Stimulated activated naive CD8-positive, alpha-beta T cell treated with anti-CD3 and anti-CD28 coated beads, Interleukin-15, Interleukin-2, amounts not matched to agents 100 ng/mL and 50 ng/mL, for 24 hours (primary cell): ENCODE results near the gene SYT8.
"Not testable (repeated sequence)": the region's sequence is repeated elsewhere in the genome, so short reads cannot be mapped to it uniquely, and the experiment has no call there.

Experiments
- H3K27ac Mint-ChIP-seq: one replicate; pipeline ENCODE4 v1.8.0; 2021; ENCODE audit warnings: mild to moderate bottlenecking, mixed read lengths
- H3K27me3 Mint-ChIP-seq: one replicate; pipeline ENCODE4 v1.8.0; 2021; ENCODE audit warnings: mixed read lengths
- H3K36me3 Mint-ChIP-seq: one replicate; pipeline ENCODE4 v1.8.0; 2021; ENCODE audit warnings: low read depth, mixed read lengths
- H3K4me1 Mint-ChIP-seq: one replicate; pipeline ENCODE4 v1.8.0; 2021; ENCODE audit warnings: low read depth, mixed read lengths
- H3K4me3 Mint-ChIP-seq: one replicate; pipeline ENCODE4 v1.8.0; 2021; ENCODE audit warnings: mild to moderate bottlenecking, mixed read lengths
- H3K9me3 Mint-ChIP-seq: one replicate; pipeline ENCODE4 v1.8.0; 2021; ENCODE audit warnings: mixed read lengths

The SYT8 gene, protein sequence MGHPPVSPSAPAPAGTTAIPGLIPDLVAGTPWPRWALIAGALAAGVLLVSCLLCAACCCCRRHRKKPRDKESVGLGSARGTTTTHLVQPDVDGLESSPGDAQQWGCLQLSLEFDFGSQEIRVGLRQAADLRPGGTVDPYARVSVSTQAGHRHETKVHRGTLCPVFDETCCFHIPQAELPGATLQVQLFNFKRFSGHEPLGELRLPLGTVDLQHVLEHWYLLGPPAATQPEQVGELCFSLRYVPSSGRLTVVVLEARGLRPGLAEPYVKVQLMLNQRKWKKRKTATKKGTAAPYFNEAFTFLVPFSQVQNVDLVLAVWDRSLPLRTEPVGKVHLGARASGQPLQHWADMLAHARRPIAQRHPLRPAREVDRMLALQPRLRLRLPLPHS

DNA sequence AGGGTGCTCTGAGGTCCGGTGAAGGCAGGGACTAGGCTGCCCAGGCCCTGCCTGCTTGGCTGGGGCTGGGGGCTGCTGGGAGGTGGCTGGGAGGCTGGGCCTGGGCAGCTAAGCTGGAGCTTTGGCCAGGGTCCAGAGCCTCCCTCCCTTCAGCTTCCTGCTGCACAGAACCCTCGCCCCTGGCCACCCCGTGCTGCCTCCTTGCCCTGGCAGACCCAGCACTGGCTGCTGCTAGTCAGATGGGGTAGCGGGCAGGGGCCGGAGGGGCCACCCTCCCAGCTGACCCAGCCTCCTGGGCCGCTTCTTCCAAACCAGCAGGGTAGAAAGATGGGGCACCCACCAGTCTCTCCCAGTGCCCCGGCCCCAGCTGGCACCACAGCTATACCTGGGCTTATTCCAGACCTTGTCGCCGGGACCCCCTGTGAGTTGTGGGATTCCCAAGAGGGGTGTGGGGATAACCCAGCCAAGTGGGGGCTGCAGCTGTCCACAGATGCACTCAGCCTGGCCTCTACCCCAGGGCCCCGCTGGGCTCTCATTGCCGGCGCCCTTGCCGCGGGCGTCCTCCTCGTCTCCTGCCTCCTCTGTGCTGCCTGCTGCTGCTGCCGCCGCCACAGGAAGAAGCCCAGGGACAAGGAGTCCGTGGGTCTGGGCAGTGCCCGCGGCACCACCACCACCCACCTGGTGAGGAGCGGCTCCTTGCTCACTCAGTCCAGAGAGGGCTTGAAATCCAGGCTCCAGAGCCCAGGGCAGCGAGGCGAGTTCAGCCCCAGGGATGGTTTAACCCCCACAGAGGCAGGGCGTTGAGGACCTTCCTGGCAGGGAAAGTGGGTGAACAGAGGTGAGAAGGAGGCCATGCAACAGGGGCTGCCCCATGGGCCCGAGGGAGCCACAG lies at the start of gene SYT8:
TSS of gene SYT8 (plus strand) at position 212 of the 892 bp plus-strand sequence. CDS start at position 328, 116 bp downstream.
- peaks cover 3% of the 10 kb centered on the region for H3K27me3 Mint-ChIP-seq
- H3K9me3 Mint-ChIP-seq = no peaks in the 10 kb centered on the region
- peaks cover 5% of the 10 kb centered on the region for H3K4me1 Mint-ChIP-seq
- no peak within 1 kb of the TSS for H3K4me3 Mint-ChIP-seq
- no peaks in the 10 kb centered on the region for H3K36me3 Mint-ChIP-seq
- no peak within 1 kb of the TSS for H3K27ac Mint-ChIP-seq

DNA sequence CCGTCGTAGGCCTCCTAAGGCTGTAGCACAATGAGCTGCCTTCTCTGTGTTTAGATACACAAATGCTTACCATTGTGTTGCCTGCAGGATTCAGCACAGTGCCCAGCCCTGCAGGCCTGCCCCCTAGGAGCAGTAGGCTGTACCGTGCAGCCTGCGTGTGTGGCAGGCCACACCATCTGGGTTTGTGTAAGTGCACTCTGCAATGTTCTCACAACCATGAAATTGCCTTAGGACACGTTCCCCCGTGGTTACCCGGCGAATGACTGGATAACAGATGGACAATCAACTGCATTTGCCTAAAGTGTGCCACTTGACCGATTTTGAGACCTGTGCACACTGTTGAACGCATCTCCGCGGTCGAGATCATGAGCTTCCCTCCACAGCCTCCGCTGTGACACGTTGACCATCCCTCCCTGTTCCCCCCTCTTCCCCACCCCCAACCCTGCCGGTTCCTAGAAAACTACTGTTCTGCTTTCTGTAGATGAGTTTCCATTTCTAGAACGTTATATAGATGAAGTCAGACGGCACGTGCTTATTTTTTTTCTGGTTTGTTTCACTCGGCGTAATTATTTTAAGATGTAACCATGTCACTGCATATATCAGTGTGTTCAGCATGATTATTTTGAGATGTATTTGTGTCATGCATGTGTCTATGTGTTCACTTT lies 48.9 kb upstream of the SYT8 start:
- Mint-ChIP-seq H3K27ac (no peak overlapping the region), H3K36me3 (no peaks in the 10 kb centered on the region), H3K4me1 (no peaks in the 10 kb centered on the region), H3K4me3 (no peak overlapping the region), H3K27me3 (no peaks in the 10 kb centered on the region), H3K9me3 (no peaks in the 10 kb centered on the region)

DNA sequence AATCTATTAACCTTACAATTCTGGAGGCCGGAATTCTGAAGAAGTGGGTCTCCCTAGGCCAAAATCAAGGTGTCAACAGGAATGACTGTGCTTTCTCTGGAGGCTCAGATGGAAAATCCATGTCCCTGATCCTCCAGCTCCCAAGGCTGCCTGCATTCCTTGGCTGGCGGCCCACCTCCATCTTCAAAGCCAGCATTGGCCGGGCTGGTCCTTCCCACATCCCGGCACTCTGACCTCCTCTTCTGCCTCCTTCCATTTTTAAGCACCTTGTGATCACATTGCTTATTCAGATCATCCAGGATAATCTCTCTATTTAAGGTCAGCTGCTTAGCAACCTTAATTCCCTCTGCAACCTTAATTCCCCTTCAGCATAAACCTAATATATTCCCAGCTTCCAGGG lies 48.3 kb upstream of the SYT8 start:
- Mint-ChIP-seq H3K4me3 (no peak overlapping the region), H3K36me3 (no peaks in the 10 kb centered on the region), H3K27ac (no peak overlapping the region), H3K4me1 (no peaks in the 10 kb centered on the region), H3K9me3 (no peaks in the 10 kb centered on the region), H3K27me3 (no peaks in the 10 kb centered on the region)

DNA sequence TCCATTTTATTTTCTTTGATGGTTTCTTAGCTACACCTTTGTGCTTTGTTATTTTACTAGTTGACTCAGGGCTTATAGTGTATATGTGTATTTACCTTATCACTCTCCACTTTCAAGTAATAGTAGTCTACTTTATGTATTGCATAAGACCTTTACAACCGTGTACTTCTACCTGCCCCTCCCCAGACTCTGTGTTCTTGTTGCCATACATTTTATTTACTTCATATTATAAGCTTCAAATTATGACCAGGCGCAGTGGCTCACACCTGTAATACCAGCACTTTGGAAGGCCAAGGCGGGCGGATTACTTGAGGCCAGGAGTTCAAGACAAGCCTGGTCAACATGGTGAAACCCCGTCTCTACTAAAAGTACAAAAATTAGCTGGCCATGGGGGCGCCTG lies 42.9 kb upstream of the SYT8 start:
- peaks cover 11% of the 10 kb centered on the region for H3K4me1 Mint-ChIP-seq
- peaks cover 4% of the 10 kb centered on the region for H3K27me3 Mint-ChIP-seq
- no peak overlapping the region for H3K27ac Mint-ChIP-seq

DNA sequence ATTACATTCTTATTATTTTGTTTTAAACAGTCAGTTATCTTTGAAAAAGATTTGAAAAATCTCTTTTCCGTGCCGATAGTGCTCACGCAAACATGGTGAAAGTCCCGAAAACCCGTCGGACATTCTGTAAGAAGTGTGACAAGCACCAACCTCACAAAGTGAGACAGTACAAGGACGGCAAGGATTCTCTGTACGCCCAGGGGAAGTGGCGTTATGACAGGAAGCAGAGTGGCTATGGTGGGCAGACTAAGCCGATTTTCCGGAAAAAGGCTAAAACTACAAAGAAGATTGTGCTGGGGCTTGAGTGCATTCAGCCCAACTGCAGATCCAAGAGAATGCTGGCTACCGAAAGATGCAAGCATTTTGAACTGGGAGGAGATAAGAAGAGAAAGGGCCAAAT lies 42.3 kb upstream of the SYT8 start:
- Mint-ChIP-seq H3K4me1 (peaks cover 11% of the 10 kb centered on the region), H3K27ac (peak overlapping the region; percentile 73), H3K36me3 (no peaks in the 10 kb centered on the region), H3K9me3 (no peaks in the 10 kb centered on the region), H3K27me3 (peaks cover 4% of the 10 kb centered on the region), H3K4me3 (peak overlapping the region; percentile 73)

More for the DNA sequence above, 42.9 kb upstream of the SYT8 start:
- H3K36me3 Mint-ChIP-seq = no peaks in the 10 kb centered on the region
- no peaks in the 10 kb centered on the region for H3K9me3 Mint-ChIP-seq
- H3K4me3 Mint-ChIP-seq = no peak overlapping the region

DNA sequence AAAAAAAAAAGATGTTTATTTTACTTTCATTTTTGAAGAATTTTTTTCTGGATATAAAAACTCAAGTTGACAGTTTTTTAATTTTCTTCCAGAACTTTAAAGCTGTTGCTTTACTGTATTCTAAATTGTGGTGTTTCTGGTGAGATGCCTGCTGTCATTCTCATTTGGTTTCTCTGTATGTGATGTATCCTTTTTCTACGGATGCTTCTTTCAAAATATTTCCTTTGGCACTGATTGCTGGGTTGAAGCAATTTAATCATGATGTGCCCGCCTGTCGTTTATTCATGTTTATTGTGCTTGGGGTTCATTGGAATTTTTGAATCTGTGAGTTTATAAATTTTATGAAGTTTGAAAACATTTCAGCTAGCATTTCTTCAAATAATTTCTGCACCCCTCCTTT lies 41.7 kb upstream of the SYT8 start:
- Mint-ChIP-seq H3K27me3 (peaks cover 4% of the 10 kb centered on the region), H3K4me1 (peaks cover 11% of the 10 kb centered on the region), H3K9me3 (no peaks in the 10 kb centered on the region)

DNA sequence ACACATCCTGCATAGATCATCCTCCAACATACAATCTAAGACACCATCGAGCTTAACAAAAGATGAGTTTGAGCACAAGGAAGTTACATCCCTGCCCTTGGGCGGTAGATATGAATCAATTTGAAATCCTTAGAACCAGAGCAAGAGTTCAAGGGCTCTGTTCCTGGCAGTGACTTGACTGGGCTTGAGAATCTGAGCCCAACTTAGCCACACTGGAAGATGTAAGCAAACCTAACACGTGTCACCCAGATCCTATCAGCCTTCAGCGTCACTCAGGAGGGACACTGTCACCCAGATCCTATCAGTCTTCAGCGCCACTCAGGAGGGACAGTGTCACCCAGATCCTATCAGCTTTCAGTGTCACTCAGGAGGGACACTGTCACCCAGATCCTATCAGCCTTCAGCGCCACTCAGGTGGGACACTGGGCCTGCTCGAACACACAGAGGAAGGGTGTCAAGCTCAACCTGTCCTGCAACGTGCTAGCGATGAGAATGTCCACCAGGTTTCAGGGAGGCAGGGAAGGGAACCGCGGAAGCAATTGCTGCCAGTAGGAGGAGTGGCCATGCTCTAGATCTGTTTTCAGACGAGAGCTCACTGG lies 38.3 kb upstream of the SYT8 start:
- Mint-ChIP-seq H3K27me3 (peaks cover 4% of the 10 kb centered on the region), H3K9me3 (no peaks in the 10 kb centered on the region), H3K4me1 (peaks cover 11% of the 10 kb centered on the region), H3K4me3 (no peak overlapping the region), H3K36me3 (no peaks in the 10 kb centered on the region), H3K27ac (peak overlapping the region; percentile 1)

More for the DNA sequence above, 41.7 kb upstream of the SYT8 start:
- Mint-ChIP-seq H3K4me3 (peak overlapping the region; percentile 73), H3K36me3 (no peaks in the 10 kb centered on the region), H3K27ac (no peak overlapping the region)

DNA sequence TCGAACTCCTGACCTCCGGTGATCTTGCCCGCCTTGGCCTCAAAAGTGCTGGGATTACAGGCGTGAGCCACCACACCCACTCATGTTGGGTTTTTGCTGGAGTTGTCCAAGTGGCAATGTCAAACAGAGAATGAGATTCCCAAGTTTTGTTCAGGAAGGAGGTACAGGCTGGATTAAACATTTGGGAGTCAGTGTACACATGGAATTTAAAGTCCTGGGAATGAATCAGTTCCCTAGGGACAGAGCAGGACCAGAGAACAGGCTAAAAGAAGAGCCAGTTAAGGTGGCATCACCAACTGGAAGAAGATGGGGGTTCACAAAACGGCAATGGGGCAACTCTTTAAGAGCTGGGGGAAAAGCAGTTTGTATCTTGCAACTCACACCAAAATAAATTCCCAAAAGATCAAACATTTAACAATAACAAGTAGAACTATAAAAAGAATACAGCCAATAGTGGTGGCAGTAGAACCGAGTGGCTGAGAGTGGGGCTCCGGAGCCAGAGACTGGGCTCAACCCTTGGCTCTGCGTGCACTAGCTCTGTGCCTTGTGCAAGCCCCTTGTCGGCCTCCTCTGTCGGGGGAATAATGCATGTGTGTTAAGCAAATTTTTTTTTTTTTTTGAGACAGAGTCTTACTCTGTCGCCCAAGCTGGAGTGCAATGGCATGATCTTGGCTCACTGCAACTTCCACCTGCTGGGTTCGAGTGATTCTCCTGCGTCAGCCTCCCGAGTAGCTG lies 37.2 kb upstream of the SYT8 start:
- Mint-ChIP-seq H3K4me1 (peaks cover 8% of the 10 kb centered on the region), H3K36me3 (no peaks in the 10 kb centered on the region), H3K27ac (no peak overlapping the region), H3K27me3 (peaks cover 4% of the 10 kb centered on the region), H3K9me3 (no peaks in the 10 kb centered on the region), H3K4me3 (no peak overlapping the region)

DNA sequence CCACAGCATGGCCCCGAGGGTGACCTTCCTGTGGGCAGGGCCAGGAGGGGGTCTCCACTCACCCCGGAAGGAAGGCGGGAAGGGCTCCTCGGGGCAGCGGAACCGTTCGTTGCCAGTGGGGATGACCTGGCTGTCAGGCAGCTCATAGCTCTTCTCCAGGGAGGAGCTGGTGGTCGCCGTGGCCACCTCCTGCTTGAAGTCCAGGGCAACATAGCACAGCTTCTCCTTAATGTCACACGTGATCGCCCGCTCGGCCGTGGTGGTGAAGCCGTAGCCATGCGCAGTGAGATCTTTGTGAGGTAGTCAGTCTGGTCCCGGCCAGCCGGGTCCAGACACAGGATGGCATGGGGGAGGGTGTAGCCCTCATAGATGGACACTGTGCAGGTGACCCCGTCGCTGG lies 31.5 kb upstream of the SYT8 start:
- H3K27ac Mint-ChIP-seq = no peak overlapping the region
- no peaks in the 10 kb centered on the region for H3K4me1 Mint-ChIP-seq
- H3K4me3 Mint-ChIP-seq = no peak overlapping the region
- H3K27me3 Mint-ChIP-seq = no peaks in the 10 kb centered on the region
- no peaks in the 10 kb centered on the region for H3K9me3 Mint-ChIP-seq
- no peaks in the 10 kb centered on the region for H3K36me3 Mint-ChIP-seq

DNA sequence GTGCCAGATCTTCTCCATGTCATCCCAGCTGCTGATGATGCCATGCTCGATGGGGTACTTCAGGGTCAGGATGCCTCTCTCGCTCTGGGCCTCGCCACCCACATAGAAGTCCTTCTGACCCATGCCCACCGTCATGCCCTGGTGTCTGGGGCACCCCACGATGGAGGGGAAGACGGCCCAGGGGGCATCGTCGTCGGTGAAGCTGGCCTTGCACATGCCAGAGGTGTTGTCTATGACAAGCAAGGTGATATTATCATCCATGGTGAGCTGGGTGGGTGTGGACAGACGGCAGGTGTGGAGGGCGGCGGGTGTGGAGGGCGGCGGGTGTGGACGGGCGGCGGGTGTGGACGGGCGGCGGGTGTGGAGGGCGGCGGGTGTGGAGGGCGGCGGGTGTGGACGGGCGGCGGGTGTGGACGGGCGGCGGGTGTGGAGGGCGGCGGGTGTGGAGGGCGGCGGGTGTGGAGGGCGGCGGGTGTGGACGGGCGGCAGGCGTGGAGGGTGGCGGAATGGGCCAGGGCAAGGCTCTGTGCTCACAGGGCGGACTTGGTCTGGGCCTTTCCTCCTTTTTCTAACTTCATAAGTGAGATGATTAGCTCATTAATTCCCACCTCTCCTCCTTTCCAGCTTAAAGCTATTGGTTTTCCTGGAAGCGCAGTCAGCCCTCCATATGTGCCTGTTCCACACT lies 30.8 kb upstream of the SYT8 start:
- not testable (repeated sequence) for H3K4me3 Mint-ChIP-seq, H3K4me1 Mint-ChIP-seq, H3K27me3 Mint-ChIP-seq, H3K36me3 Mint-ChIP-seq, H3K9me3 Mint-ChIP-seq, H3K27ac Mint-ChIP-seq

DNA sequence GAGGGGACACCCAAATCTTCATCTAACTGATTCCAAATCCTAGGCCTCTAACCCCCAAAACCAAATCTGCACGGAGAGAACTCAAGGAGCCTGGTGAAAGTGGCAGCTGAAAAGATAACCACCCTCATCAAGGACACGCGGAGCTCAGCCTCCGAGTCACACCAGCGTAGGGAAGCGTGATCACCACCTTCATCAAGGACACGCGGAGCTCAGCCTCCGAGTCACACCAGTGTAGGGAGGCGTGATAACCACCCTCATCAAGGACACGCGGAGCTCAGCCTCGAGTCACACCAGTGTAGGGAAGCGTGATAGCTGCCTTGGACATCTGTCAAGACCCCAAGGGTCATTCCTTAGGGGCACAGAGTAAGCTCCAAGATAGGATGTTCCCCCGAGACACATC lies 29.3 kb upstream of the SYT8 start:
- H3K9me3 Mint-ChIP-seq = no peaks in the 10 kb centered on the region
- H3K4me1 Mint-ChIP-seq = no peaks in the 10 kb centered on the region
- H3K27me3 Mint-ChIP-seq = no peaks in the 10 kb centered on the region
- H3K4me3 Mint-ChIP-seq = no peak overlapping the region
- no peaks in the 10 kb centered on the region for H3K36me3 Mint-ChIP-seq
- no peak overlapping the region for H3K27ac Mint-ChIP-seq

DNA sequence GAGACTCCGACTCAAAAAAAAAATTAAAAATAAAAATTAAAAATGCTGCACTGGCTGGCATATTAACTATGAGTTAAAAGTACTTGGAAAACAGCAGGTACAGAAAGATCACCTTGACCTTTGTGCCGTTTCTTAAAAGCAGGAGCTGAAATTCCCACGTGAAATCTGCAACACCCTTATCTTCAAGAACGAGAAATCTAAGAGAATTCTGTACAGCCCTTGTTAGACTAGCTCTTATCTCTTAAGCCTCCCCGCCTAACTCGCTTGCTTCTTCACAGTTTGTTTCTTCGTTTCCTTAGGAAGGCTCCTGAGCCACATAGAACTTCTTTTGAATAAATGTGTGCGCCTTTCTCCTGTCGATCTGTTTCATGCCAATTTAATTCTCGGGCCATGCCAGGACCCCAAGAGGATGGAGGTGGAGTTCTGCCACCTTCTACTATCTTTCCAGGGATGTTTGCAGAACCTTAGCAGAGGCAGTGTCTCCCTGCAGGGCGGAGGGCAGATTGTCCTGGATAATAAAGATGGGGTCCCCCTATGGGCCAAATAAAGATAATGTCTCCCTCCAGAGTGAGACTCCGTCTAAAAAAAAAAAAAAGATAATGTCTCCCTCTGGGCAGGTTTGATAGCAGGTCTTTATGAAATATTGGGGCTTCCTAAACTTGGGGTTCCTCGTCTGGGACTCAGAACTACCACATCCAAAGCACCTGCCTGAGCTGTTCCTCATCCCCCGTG lies 27.4 kb upstream of the SYT8 start:
- H3K4me3 Mint-ChIP-seq = no peak overlapping the region
- peaks cover 3% of the 10 kb centered on the region for H3K27me3 Mint-ChIP-seq
- H3K27ac Mint-ChIP-seq = no peak overlapping the region
- no peaks in the 10 kb centered on the region for H3K9me3 Mint-ChIP-seq
- no peaks in the 10 kb centered on the region for H3K4me1 Mint-ChIP-seq
- H3K36me3 Mint-ChIP-seq = no peaks in the 10 kb centered on the region

DNA sequence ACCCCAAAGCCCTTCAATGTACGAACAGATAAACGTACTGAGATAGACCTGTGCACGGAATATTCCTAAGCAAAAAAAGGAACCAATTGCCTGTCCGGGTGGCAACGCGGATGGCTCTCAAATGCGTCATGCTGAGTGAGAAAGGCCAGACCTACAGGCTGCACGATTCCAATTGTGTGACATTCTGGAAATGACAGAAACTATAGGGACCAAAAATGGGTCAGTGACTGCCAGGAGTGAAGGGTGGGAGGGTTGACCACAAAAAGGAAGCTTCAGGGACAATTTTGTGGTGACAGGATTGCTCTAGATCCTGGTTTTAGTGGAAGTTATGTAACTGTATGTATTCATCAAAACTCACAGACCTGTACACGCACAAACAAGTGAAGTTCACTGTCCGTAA lies 24.0 kb upstream of the SYT8 start:
- Mint-ChIP-seq H3K36me3 (no peaks in the 10 kb centered on the region), H3K27me3 (peaks cover 3% of the 10 kb centered on the region), H3K27ac (no peak overlapping the region), H3K4me1 (no peaks in the 10 kb centered on the region), H3K4me3 (no peak overlapping the region), H3K9me3 (no peaks in the 10 kb centered on the region)
